Upper lobe of right lung (tissue), 1 donor: ENCODE measurements around the gene DLST. TPM values are rescaled to one million over a fixed set of nuclear protein-coding genes. Genes with fewer than 3 reads are reported as not detected.
A peak's percentile ranks its signal among the peaks of the same experiment; 100 is the strongest.

Experiments used
- ATAC-seq: fragments of 200-7000 bp; cut with Tn5 transposase; one replicate; pipeline ENCODE4 v1.9.1; 2020; ENCODE audit warnings: mild to moderate bottlenecking, moderate library complexity
- DNase-seq: peaks from one replicate; pipeline ENCODE4 v3.0.0-alpha.2; 2020
- H3K27ac ChIP-seq: fragments of 200-600 bp; one replicate; pipeline ENCODE4 v1.8.0; 2022
- H3K27me3 ChIP-seq: fragments of 200-600 bp; one replicate; pipeline ENCODE4 v1.8.0; 2022; ENCODE audit warnings: mild to moderate bottlenecking
- H3K36me3 ChIP-seq: fragments of 200-600 bp; one replicate; pipeline ENCODE4 v1.8.0; 2022
- H3K4me1 ChIP-seq: fragments of 200-600 bp; one replicate; pipeline ENCODE4 v1.8.0; 2022
- H3K4me3 ChIP-seq: fragments of 200-600 bp; one replicate; pipeline ENCODE4 v1.8.0; 2022; ENCODE audit warnings: mild to moderate bottlenecking
- H3K9me3 ChIP-seq: fragments of 200-600 bp; one replicate; pipeline ENCODE4 v1.8.0; 2022
- intact Hi-C: fragments of 100-400 bp; cut with DNase I; formaldehyde crosslinking; loops from one replicate; pipeline ENCODE4 v1.11.0; 2022
- total RNA-seq: library from RNA; stranded (reverse); fragmentation: NEBNext Ultra II Directional; extraction: Animal tissue kit (Norgen Biotek cat#: 25700); gene quantifications from one replicate; pipeline ENCODE4 v1.2.1, GENCODE V29; 2021
- TF ChIP-seq, protein P1 (sequence below): fragments of 200-600 bp; IDR thresholded peaks from one replicate; pipeline ENCODE4 v1.8.0; 2022; ENCODE audit warnings: antibody characterized with exemption
- donor health status: DM: no; HTN: yes; CAD: no; lungs with severe emphysema.

Gene DLST
- total RNA-seq, 1 donor from 2014 or later = 90.1 TPM

GRCh38 chr14:74892745-74893144, 11.0 kb downstream of the DLST start:
- ATAC-seq (peak; percentile 52), DNase-seq (no peak)
- TF ChIP-seq, protein P1, sequence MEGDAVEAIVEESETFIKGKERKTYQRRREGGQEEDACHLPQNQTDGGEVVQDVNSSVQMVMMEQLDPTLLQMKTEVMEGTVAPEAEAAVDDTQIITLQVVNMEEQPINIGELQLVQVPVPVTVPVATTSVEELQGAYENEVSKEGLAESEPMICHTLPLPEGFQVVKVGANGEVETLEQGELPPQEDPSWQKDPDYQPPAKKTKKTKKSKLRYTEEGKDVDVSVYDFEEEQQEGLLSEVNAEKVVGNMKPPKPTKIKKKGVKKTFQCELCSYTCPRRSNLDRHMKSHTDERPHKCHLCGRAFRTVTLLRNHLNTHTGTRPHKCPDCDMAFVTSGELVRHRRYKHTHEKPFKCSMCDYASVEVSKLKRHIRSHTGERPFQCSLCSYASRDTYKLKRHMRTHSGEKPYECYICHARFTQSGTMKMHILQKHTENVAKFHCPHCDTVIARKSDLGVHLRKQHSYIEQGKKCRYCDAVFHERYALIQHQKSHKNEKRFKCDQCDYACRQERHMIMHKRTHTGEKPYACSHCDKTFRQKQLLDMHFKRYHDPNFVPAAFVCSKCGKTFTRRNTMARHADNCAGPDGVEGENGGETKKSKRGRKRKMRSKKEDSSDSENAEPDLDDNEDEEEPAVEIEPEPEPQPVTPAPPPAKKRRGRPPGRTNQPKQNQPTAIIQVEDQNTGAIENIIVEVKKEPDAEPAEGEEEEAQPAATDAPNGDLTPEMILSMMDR = no peak
- no peaks in the 10 kb centered on the region for H3K27me3 ChIP-seq
- H3K9me3 ChIP-seq = no peaks in the 10 kb centered on the region
- H3K36me3 ChIP-seq = peaks cover 93% of the 10 kb centered on the region
- H3K4me1 ChIP-seq = peaks cover 17% of the 10 kb centered on the region
- H3K27ac ChIP-seq = no peak overlapping the region
- H3K4me3 ChIP-seq = no peak overlapping the region
- intact Hi-C loops = no loop called here

- Histone ChIP-seq H3K27me3 (no peaks in the 10 kb centered on the region), H3K4me1 (peaks cover 12% of the 10 kb centered on the region), H3K9me3 (no peaks in the 10 kb centered on the region), H3K4me3 (no peak overlapping the region), H3K36me3 (peaks cover 100% of the 10 kb centered on the region), H3K27ac (no peak overlapping the region)
- intact Hi-C loops = no loop called here
- TF ChIP-seq, protein P1 = no peak
- no peak for DNase-seq
- ATAC-seq = peak; percentile 72
Observed at GRCh38 chr14:74893614-74894091, 11.9 kb downstream of the DLST start.

- intact Hi-C loops = no loop called here
- H3K27ac ChIP-seq = no peak overlapping the region
- peaks cover 100% of the 10 kb centered on the region for H3K36me3 ChIP-seq
- no peaks in the 10 kb centered on the region for H3K9me3 ChIP-seq
- DNase-seq = no peak
- no peak overlapping the region for H3K4me3 ChIP-seq
- H3K4me1 ChIP-seq = peaks cover 7% of the 10 kb centered on the region
- TF ChIP-seq, protein P1 = no peak
- ATAC-seq = no peak
- no peaks in the 10 kb centered on the region for H3K27me3 ChIP-seq
Observed at GRCh38 chr14:74896400-74896799, 14.7 kb downstream of the DLST start.

GRCh38 chr14:74897642-74898041, 15.9 kb downstream of the DLST start:
- Histone ChIP-seq H3K4me3 (no peak overlapping the region), H3K36me3 (peaks cover 100% of the 10 kb centered on the region), H3K9me3 (no peaks in the 10 kb centered on the region), H3K27me3 (no peaks in the 10 kb centered on the region), H3K4me1 (no peaks in the 10 kb centered on the region), H3K27ac (no peak overlapping the region)
- TF ChIP-seq, protein P1 = no peak
- intact Hi-C loops = no loop called here
- DNase-seq (no peak), ATAC-seq (no peak)

DNA sequence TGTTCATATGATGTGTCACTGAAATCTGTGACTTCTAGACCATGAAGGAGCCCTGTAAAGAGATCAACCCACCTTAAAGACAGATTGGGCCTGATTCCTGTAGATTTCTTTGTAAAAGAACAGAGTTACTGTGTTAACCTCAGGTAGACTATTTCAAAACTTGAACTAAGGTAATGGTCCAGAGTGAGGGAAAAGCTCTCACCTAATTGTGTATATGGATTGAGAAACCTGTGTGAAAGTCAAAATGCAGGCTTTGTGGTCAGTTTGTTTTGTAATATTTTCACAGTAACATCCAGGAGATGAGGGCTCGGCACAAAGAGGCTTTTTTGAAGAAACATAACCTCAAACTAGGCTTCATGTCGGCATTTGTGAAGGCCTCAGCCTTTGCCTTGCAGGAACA, 16.4 kb downstream of the DLST start:
- Histone ChIP-seq H3K4me3 (no peak overlapping the region), H3K4me1 (no peaks in the 10 kb centered on the region), H3K27me3 (no peaks in the 10 kb centered on the region), H3K27ac (no peak overlapping the region), H3K36me3 (peaks cover 100% of the 10 kb centered on the region), H3K9me3 (no peaks in the 10 kb centered on the region)
- ATAC-seq (no peak), DNase-seq (no peak)
- TF ChIP-seq, protein P1 = no peak
- intact Hi-C loops = no loop called here

DNA sequence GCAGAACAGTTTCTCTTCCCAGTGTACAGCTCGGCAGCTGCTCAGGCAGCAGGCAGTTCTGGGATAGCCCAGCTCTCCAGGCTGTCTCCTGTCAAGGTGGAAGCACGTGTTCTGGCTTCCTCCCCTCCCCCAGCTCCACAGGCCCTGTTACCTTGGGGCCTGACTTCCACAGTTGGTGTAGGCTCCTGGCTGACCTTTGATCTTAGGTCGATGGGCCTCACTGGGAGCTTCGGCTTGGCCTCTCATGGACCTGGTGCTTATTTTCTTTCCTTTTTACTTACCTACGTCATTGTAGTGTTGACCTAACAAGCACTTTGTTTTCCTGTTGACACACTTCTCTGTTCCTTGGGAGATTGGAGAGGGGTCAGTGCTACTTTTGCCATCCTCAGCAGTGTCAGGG, 17.0 kb downstream of the DLST start:
- Histone ChIP-seq H3K4me1 (no peaks in the 10 kb centered on the region), H3K27me3 (no peaks in the 10 kb centered on the region), H3K4me3 (no peak overlapping the region), H3K9me3 (no peaks in the 10 kb centered on the region), H3K27ac (no peak overlapping the region), H3K36me3 (peaks cover 100% of the 10 kb centered on the region)
- TF ChIP-seq, protein P1 = no peak
- ATAC-seq (no peak), DNase-seq (no peak)
- intact Hi-C loops = no loop called here
